SW 1271 (cell line): ENCODE measurements around the gene RHOB.
"Not testable (repeated sequence)": the region's sequence is repeated elsewhere in the genome, so short reads cannot be mapped to it uniquely, and the experiment has no call there.

ENCODE experiments used
- DNase-seq, 2 experiments: peaks; one replicate each; lab custom pipeline; 2025; lab: John Stamatoyannopoulos, UW

RHOB gene

DNA sequence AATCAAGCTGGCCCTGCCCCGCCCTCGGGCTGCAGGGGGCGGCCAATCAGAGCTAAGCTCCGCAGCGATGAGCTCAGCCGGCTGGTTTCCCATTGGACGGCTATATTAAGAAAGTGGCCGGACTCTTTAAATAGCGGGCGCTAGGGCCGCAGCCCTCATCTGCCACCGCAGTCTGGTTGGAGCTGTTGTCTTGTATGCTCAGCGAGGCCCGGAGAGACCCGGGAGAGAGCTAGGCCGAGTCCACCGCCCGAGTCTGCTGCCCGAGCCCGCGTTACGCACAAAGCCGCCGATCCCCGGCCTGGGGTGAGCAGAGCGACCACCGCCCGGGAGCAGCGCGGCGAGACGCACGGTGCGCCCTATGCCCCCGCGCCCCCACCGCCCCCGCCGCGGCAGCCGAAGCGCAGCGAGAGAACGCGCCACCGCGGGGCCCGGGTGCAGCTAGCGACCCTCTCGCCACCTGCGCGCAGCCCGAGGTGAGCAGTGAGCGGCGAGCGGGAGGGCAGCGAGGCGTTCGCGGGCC is at the start of gene RHOB:
TSS of gene RHOB (plus strand) at position 158 of the 520 bp plus-strand sequence. CDS start 392 bp downstream, outside the sequence.
- DNase-seq: peak; percentile 93 to 98

- no peak for DNase-seq
Observed at GRCh38 chr2:20397811-20398447, 48.9 kb upstream of the RHOB start.

GRCh38 chr2:20398956-20399567 is 47.8 kb upstream of the RHOB start:
- DNase-seq: no peak

DNA sequence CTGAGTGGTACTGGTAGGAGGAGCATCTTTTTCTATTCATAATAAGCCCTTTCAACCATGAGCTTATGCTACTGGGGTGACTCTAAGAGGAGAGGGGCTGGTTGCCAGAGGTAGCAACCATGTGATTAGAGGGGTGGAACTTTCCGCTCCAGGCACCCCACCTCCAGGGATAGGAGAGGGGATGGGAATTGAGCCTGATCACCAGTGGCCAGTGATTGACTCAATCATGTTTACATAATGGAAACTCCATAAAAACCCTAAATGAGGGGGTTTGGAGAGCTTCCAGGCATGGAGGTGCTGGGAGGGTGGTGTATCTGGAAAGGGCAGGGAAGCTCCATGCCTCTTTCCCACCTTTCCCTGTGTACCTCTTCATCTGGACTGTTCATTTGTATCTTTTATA is 46.6 kb upstream of the RHOB start:
- DNase-seq: no peak

DNA sequence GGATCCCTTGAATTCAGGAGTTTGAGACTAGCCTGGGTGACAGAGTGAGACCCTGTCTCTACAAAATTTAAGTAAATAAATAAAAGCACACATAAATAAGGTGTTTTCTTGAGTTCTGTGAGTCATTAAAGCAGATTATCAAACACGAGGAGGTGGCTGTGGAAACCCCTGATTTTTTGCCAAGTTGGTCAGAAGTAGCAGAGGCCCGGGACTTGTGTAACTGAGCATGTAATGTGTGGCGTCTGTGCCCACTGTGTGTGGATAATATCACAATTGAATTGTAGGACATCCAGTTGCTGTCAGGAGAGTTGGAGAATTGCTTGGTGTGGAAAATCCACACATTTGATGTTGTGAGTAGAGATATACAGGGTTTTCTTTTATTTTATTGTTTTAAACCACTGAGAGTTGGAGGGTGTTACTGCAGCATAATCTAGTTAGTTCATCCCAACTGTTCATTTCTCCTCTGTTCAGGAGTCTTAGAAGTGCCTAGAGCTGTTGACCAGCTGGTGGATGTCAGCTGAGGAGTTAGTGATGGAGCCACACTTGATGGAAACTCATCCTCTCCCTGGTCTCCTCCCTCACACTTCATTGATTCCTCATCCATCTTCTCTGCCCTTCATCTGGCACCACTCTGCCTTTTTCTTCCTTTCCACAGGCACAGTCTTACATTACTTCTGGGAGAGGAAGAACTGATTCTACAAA is 45.9 kb upstream of the RHOB start:
- no peak for DNase-seq

- no peak for DNase-seq
Observed at GRCh38 chr2:20401489-20401835, 45.4 kb upstream of the RHOB start.

- no peak for DNase-seq
Observed at GRCh38 chr2:20403774-20404312, 43.0 kb upstream of the RHOB start.

GRCh38 chr2:20404950-20405349 is 41.9 kb upstream of the RHOB start:
- DNase-seq: no peak

DNA sequence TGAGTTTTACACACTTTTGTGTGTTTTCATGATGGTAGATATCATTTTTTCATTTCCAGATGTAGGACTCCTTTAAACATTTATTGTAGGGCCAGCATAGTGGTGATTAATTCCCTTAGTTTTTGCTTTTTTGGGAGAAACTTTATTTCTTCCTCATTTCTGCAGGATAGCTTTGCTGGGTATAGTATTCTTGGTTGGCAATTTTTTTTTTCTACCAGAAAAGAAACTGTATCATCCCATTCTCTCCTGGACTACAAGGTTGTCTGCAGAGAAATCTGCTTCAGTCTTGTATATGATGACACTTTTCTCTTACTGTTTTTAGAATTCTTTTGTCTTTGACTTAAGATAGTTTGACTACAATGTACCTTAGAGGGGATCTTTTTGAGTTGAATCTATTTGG is 37.8 kb upstream of the RHOB start:
- no peak for DNase-seq

GRCh38 chr2:20410556-20411277 is 36.2 kb upstream of the RHOB start:
- no peak for DNase-seq

DNA sequence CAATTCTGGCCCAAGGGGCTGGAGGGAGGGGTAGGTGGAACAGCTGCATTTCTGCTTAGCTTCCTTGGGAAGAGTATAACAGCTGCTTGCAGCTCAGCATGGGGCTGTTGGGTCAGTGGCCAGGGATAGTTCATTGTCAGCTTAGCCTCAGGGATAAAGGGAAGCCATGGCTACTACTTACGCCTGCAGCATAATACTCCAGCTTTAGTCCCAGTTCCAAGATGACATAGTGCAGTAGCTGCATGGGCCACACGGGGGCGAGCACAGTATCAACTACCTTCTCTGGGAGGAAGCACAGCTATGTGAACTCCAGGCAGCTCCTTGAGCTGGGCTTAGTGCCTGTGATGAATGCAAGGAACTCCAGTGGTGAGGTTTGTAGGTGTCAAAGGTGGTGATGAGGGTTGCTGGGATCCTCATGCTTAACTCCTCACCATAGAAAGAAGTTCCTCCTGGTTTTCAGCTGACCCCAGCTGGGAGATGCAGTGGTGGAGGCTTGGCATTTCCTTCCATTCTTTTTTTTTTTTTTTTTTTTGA is 35.4 kb upstream of the RHOB start:
- peak; percentile 54 to 81 for DNase-seq

DNA sequence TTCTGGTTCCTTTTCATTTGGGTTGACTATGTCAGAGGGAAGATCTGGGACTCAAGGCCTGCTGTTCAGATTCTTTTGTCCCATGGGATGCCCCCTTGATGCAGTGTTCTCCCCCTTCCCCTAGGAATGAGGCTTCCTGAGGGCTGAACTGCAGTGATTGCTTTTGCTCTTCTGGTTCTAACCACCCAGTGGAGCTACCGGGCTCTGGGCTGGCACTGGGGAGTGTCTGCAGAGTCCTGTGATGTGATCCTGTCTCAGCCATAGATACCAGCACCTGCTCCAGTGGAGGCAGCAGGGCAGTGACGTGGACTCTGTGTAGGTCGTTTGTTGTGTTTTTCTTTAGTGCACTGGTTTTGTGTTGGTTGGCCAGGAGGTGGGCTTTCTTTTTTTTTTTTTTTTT is 32.1 kb upstream of the RHOB start:
- no peak for DNase-seq

GRCh38 chr2:20415511-20415918 is 31.4 kb upstream of the RHOB start:
- no peak for DNase-seq

- DNase-seq: no peak
Observed at GRCh38 chr2:20416723-20417122, 30.2 kb upstream of the RHOB start.

DNA sequence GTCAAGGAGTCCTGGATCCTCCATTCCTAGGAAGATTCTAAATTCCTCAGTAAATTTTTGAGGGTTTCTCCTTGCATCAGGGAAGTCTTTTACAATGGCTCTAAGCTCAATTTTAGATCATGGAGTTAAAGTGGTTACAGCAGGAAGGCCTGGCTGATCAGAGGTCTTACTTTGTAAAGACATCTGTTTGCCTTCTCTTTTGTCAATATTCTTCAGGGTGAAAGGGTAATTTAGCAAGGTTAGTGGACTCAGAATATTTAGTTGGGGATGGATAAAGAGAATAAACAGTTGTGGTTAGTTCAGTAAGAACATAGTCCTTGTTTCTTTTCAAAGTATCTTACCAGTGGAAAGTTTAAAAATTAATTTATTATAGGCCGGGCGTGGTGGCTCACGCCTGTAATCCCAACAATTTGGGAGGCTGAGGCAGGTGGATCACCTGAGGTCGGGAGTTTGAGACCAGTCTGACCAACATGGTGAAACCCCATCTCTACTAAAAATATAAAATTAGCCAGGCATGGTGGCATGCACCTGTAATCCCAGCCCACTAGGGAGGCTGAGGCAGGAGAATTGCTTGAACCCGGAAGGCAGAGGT is 29.5 kb upstream of the RHOB start:
- DNase-seq: not testable (repeated sequence)

DNA sequence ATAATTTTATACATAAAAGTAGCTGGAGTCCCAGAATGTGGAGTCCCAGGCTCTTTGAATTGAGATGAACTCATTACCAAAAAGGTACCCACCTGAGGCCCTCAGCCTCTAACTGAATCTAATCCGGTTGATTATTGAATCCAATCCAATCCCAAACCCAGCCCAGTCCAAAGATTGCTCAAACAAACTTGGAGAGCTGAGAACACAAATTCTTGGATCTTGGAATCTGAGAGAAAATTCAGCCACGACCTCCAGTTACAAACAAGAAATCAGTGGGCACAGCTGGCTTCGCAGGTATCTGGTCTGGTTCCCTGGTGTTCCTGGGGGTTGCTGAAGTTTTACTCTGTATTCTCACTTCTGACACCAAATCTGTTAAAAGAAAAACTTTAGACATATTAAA is 28.4 kb upstream of the RHOB start:
- DNase-seq: no peak

DNA sequence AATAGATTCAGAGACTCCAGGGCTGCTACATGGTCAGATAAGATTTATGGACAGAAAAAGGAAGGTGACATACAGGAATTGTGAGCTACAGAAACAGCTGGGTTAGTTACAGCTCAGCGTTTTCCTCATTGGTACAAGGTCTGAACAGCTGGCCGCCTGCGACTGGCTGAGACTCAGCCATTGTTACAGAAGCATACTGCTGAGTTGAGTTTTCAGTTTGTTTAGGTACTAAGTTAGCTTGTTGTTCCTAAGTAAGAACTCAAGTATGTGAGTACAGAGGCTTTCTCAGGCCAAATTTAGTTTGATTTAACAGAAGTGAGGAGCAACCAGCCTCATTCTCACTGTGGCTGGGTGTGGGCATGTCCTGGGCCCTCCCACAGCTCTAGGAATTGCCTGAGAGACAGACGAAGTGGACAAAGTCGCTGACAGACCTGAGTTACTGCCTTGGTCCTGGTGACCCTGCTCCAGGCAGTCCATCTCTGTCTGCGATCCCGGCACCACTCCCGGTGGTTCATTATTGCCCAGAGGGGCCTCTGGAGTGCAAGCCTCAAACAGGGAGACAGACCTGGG is 27.8 kb upstream of the RHOB start:
- no peak for DNase-seq

GRCh38 chr2:20419752-20420151 is 27.1 kb upstream of the RHOB start:
- DNase-seq: no peak

DNA sequence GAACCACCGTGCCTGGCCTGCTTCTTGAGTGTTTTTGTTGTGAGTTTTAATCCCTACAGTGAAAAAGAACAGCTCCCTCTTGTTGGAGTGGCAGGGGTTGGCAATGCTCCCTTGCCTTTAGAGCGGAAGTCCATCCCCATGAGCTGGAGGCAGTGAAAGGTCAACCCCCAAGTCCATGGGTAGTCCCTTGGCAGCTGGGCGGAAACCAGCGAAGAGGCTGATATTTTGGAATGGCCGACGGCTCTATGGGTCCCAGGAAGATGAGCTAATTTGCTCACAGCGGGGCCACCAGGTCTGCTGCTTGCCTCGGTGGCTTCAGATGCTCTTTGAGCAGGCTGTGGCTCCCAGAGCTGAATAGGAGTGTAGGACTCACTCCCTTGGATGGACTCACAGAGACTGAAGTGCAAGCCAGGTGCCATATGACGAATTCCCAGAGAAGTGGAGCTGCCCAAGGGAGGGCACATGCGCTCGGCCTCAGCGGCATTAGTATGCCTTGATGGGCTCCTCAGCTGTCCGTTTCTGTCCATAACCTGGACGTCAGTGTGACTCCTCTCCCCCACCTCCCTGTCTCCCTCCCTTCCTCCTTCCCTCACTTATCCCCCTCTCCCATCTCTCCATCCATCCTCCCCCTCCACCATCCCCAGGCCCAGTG is 25.4 kb upstream of the RHOB start:
- no peak for DNase-seq

DNA sequence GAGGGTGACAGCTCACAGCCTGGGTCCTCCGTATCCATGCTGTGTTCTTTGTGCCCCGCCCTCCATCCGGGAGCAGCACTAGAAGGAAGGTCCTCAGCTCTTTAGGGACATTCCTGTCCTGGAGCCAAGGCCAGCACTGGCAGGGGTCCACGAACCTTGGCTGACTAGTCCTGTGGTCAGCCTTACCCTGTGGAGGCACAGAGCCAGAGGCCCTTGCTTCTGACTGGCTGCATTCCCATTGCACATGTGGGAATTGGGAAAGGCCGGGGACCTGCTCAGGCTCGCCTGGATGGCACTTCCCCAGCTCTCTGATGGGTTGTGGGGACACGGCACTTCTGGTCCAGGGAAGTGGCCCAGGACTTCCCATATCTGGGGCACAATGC is 24.9 kb upstream of the RHOB start:
- DNase-seq: no peak
